Hepatocyte (in vitro differentiated cells): ENCODE data around the gene RAPGEF6. TPM values are rescaled to one million over a fixed set of nuclear protein-coding genes. Genes with fewer than 3 reads are reported as not detected.
"Not testable (repeated sequence)": the region's sequence is repeated elsewhere in the genome, so short reads cannot be mapped to it uniquely, and the experiment has no call there.

Experiments used
- DNase-seq: peaks from one replicate; pipeline ENCODE4 v3.0.0-alpha.2; 2016; ENCODE audit warnings: low spot score
- H2AFZ ChIP-seq: fragments of 200-600 bp; sonication (generic); 2 replicates; pipeline ENCODE4 v1.6.0; 2016; ENCODE audit warnings: antibody characterized with exemption, mild to moderate bottlenecking
- H3K27ac ChIP-seq: fragments of 200-600 bp; sonication (generic); 2 replicates; pipeline ENCODE4 v1.5.1; 2016; ENCODE audit warnings: mild to moderate bottlenecking
- H3K27me3 ChIP-seq: fragments of 200-600 bp; sonication (generic); 2 replicates; pipeline ENCODE4 v1.6.1; 2016
- H3K36me3 ChIP-seq: fragments of 200-600 bp; sonication (generic); replicated peaks from 2 replicates; pipeline ENCODE4 v1.5.1; 2016; ENCODE audit warnings: low read depth; ENCODE audit not compliant: insufficient read depth
- H3K4me1 ChIP-seq: fragments of 200-600 bp; sonication (generic); 2 replicates; pipeline ENCODE4 v1.5.1; 2016; ENCODE audit warnings: mild to moderate bottlenecking, moderate library complexity; ENCODE audit not compliant: insufficient read depth
- H3K4me2 ChIP-seq: fragments of 200-600 bp; sonication (generic); 2 replicates; pipeline ENCODE4 v1.6.0; 2016
- H3K4me3 ChIP-seq: fragments of 200-600 bp; sonication (generic); 2 replicates; pipeline ENCODE4 v1.5.1; 2016; ENCODE audit warnings: mild to moderate bottlenecking
- H3K79me2 ChIP-seq: fragments of 200-600 bp; sonication (generic); 2 replicates; pipeline ENCODE4 v1.6.0; 2017; ENCODE audit warnings: mild to moderate bottlenecking
- H3K9me2 ChIP-seq: fragments of 200-600 bp; sonication (generic); replicated peaks from 2 replicates; pipeline ENCODE4 v1.6.0; 2017; ENCODE audit warnings: mild to moderate bottlenecking; ENCODE audit not compliant: insufficient read depth
- H3K9me3 ChIP-seq: fragments of 200-600 bp; sonication (generic); 2 replicates; pipeline ENCODE4 v1.5.1; 2016; ENCODE audit warnings: low read depth, mild to moderate bottlenecking
- H4K20me1 ChIP-seq: fragments of 200-600 bp; sonication (generic); 2 replicates; pipeline ENCODE4 v1.6.0; 2016; ENCODE audit warnings: mild to moderate bottlenecking; ENCODE audit not compliant: insufficient read depth, poor library complexity, severe bottlenecking
- EZH2 ChIP-seq: fragments of 200-600 bp; sonication (generic); IDR thresholded peaks from 2 replicates; pipeline ENCODE4 v1.6.1; 2016; ENCODE audit warnings: antibody characterized with exemption, mild to moderate bottlenecking, borderline replicate concordance
- EZH2phosphoT487 ChIP-seq: fragments of 200-600 bp; sonication (generic); IDR thresholded peaks from one replicate; pipeline ENCODE4 v1.6.1; 2018; ENCODE audit warnings: antibody characterized with exemption, mild to moderate bottlenecking, low read depth, moderate library complexity; ENCODE audit not compliant: unreplicated experiment, severe bottlenecking
- WGBS: methylation state at CpG from one replicate; pipeline ENCODE4 v1.1.6; 2016; ENCODE audit warnings: low lambda C conversion rate; ENCODE audit errors: missing lambda C conversion rate; 5-methylcytosine and 5-hydroxymethylcytosine counted together
- polyA plus RNA-seq: library from polyadenylated mRNA; unstranded; fragments of >200 nt; fragmentation: Nextera tagmentation; extraction: Ambion mirVana; gene quantifications from 2 replicates; pipeline ENCODE4 v1.2.1, GENCODE V29; 2016
- total RNA-seq: library from RNA; depleted of rRNA; stranded (reverse); fragments of >200 nt; gene quantifications from 2 replicates; pipeline ENCODE4 v1.2.3, GENCODE V29; 2014
- TF ChIP-seq, protein P1 (sequence below): fragments of 200-600 bp; sonication (generic); IDR thresholded peaks from 2 replicates; pipeline ENCODE4 v1.5.1; 2016; ENCODE audit warnings: antibody characterized with exemption, mild to moderate bottlenecking; ENCODE audit not compliant: poor library complexity

Gene RAPGEF6
- total and polyA plus RNA-seq, 2 experiments from 2014 or later, result 4.7 to 13.3 TPM

DNA sequence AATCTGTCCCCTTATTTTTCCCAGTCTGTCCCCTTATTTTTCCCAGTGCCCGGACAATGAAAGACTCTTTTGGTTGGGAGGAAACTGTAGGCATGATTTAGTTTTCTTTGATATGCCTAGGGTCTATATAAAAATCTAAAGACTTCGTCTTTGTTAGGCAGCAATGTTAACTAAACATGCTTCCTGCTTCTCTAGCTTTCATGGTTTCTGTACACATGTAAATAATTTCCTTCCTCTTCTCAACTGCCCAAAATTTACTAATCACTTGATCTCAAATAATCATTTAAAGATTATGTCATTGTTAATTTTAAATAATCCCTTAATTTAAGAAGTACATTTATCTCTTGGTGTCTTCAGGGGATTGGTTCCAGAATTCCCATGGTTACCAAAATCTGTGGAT, 47.8 kb upstream of the RAPGEF6 start:
- TF ChIP-seq, protein P1, sequence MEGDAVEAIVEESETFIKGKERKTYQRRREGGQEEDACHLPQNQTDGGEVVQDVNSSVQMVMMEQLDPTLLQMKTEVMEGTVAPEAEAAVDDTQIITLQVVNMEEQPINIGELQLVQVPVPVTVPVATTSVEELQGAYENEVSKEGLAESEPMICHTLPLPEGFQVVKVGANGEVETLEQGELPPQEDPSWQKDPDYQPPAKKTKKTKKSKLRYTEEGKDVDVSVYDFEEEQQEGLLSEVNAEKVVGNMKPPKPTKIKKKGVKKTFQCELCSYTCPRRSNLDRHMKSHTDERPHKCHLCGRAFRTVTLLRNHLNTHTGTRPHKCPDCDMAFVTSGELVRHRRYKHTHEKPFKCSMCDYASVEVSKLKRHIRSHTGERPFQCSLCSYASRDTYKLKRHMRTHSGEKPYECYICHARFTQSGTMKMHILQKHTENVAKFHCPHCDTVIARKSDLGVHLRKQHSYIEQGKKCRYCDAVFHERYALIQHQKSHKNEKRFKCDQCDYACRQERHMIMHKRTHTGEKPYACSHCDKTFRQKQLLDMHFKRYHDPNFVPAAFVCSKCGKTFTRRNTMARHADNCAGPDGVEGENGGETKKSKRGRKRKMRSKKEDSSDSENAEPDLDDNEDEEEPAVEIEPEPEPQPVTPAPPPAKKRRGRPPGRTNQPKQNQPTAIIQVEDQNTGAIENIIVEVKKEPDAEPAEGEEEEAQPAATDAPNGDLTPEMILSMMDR, result no peak
- TF ChIP-seq EZH2 (no peak), EZH2phosphoT487 (no peak)
- WGBS, result 95% methylated on average over 2 of the region's 2 CpGs
- no peaks in the 10 kb centered on the region for H3K9me3 ChIP-seq
- no peak overlapping the region for H3K27ac ChIP-seq
- H3K9me2 ChIP-seq, result no peaks in the 10 kb centered on the region
- H3K4me1 ChIP-seq, result peaks cover 5% of the 10 kb centered on the region
- DNase-seq, result no peak
- H3K27me3 ChIP-seq, result no peaks in the 10 kb centered on the region
- H2AFZ ChIP-seq, result no peak overlapping the region
- no peaks in the 10 kb centered on the region for H3K36me3 ChIP-seq
- no peak overlapping the region for H3K4me2 ChIP-seq
- H3K79me2 ChIP-seq, result peaks cover 3% of the 10 kb centered on the region
- no peaks in the 10 kb centered on the region for H4K20me1 ChIP-seq
- H3K4me3 ChIP-seq, result no peak overlapping the region

DNA sequence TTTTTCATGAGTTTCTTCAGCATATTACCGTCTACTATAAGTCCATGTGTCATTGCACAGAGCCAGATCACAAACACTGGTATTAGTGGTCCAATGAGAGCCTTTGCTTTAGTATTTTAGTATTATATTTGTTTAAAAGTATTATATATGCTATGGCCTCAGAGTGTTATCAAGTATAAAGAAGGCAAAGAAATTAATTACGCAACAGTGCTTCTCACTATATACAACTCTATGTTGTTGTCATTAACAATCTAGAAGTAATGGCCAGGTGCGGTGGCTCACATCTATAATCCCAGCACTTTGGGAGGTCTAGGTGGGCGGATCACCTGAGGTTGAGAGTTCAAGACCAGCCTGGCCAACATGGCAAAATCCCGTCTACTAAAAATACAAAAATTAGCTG, 47.1 kb upstream of the RAPGEF6 start:
- Histone ChIP-seq H3K36me3 (no peaks in the 10 kb centered on the region), H3K9me3 (no peaks in the 10 kb centered on the region), H4K20me1 (no peaks in the 10 kb centered on the region), H3K4me1 (peaks cover 5% of the 10 kb centered on the region), H3K79me2 (peaks cover 3% of the 10 kb centered on the region), H3K4me3 (no peak overlapping the region), H3K27ac (no peak overlapping the region), H2AFZ (no peak overlapping the region), H3K27me3 (no peaks in the 10 kb centered on the region), H3K4me2 (no peak overlapping the region), H3K9me2 (no peaks in the 10 kb centered on the region)
- TF ChIP-seq, protein P1, result no peak
- no peak for TF ChIP-seq EZH2
- no peak for TF ChIP-seq EZH2phosphoT487
- no peak for DNase-seq
- WGBS, result 99% methylated on average over 5 of the region's 5 CpGs

DNA sequence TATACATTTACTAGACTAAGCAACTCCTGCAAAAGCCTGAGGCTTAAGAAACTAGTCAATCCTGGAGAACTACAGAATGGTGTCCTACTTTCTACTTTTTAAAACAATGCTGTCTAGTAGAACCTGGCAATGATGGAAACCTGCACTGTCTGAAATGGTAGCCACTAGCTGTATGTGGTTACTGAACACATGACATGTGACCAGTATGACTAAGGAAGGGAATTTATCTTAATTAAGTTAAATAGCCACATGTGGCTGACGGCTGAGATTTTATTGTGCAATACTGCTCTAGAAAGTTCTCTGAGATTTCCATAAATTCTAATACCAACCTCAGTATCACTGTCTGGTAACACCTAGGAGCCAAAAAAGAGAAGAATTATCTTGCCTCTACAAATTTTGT, 44.9 kb upstream of the RAPGEF6 start:
- H3K4me3 ChIP-seq, result no peak overlapping the region
- H3K27ac ChIP-seq, result peak overlapping the region; percentile 22
- no peaks in the 10 kb centered on the region for H3K27me3 ChIP-seq
- no peak overlapping the region for H2AFZ ChIP-seq
- H3K9me3 ChIP-seq, result no peaks in the 10 kb centered on the region
- H3K79me2 ChIP-seq, result no peaks in the 10 kb centered on the region
- peaks cover 5% of the 10 kb centered on the region for H3K4me1 ChIP-seq
- no peaks in the 10 kb centered on the region for H3K9me2 ChIP-seq
- H4K20me1 ChIP-seq, result no peaks in the 10 kb centered on the region
- no peaks in the 10 kb centered on the region for H3K36me3 ChIP-seq
- WGBS, result 36% methylated on average over 1 of the region's 1 CpG
- peak; percentile 15 for DNase-seq
- no peak overlapping the region for H3K4me2 ChIP-seq
- TF ChIP-seq, protein P1, result no peak
- TF ChIP-seq EZH2phosphoT487 (no peak), EZH2 (no peak)

DNA sequence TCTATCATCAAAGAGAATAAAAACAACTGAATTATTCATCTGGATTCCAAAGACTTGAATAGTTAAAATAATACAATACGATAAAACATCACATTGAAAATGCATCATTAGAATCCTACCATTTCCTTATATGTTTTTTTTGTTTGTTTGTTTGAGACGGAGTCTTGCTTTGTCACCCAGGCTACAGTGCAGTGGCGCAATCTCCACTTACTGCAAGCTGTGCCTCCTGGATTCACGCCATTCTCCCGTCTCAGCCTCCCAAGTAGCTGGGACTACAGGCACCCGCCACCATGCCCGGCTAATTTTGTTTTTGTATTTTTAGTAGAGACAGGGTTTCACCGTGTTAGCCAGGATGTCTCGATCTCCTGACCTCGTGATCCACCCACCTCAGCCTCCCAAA, 43.2 kb upstream of the RAPGEF6 start:
- H3K4me2 ChIP-seq, H3K4me1 ChIP-seq, H3K79me2 ChIP-seq, H3K27me3 ChIP-seq, H2AFZ ChIP-seq, H3K4me3 ChIP-seq, H3K9me2 ChIP-seq, H3K36me3 ChIP-seq, H3K27ac ChIP-seq, H4K20me1 ChIP-seq, H3K9me3 ChIP-seq, DNase-seq: not testable (repeated sequence)
- WGBS, result 94% methylated on average over 10 of the region's 10 CpGs
